ENCODE measurements around the gene ZNF598. TPM values are rescaled to one million over a fixed set of nuclear protein-coding genes. Genes with fewer than 3 reads are reported as not detected.

The ZNF598 gene
- total RNA-seq = 33.5 and 50.3 TPM in 2 replicates
- polyA plus RNA-seq (2012) = 30.8 TPM

DNA sequence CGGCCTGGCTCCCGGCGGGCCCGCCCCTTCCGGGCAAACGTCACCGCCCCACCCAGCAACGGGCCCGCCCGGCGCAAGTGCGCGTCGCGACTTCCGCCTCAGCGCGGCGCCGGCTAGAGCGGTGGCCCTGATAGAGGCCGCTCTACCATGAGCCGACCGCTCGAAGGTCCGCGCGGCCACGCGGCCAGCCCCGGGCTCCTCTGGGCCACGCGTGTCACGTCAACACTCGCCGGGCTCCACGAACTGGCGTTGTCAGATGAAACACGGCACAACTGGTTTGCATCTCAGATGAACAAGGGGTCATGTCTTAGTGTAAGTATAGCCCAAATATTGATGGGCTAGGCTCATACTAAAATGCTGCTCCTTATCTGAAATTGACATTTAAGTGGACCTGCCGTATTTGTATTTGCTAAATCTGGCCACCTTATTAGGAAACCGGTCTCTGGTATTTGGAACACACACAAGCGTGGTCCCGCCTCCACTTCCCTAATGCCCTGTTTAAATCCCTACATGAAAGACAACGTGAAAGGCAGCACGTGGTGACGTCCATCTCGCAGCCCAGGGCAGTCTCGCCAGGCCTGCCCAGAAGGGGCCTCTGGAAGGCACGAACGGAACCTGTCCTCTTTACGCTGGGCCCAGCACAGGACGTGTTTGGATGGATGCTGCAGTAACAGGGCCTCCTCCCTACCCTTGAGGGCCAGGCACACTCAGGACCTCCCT is at the start of gene ZNF598:
TSS of gene ZNF598 (minus strand) at position 31 of the 720 bp plus-strand sequence.
- DNase-seq (ENCODE audit: low read depth) = peak; percentile 91

DNA sequence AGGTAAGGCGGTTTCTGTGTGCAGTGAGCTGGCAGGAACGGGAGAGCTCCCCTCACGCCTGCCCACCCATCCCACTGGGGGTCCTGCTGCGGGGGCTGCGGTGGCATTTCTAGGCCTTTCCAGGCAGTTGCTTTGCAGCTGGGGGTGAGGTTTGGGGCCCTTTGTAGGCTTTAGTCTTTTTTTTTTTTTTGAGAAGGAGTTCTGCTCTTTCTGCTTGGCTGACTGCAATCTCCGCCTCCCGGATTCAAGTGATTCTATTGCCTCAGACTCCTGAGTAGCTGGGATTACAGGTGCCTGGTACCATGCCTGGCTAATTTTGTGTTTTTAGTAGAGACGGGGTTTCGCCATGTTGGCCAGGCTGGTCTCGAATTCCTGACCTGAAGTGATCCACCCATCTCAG is 49.3 kb upstream of the ZNF598 start:
- no peak for DNase-seq (ENCODE audit: low read depth)

DNA sequence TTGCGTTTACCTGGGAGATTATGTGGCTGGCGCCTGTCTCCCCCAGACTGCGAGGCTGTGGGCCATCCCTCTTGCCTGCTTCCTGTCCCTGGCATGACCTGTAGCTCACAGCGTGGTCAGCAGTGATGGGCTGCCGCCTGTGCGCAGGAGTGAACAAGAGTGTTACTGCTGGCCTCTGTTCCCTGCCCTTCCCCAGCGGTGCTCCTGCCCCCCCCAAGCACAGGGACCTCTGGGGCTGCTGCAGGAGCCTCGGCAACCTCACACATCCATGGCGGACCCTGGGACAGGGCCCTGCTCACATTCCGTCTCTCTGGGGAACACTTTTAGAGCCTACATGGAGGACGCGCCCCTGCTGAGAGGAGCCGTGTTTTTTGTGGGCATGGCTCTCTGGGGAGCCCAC is 48.8 kb upstream of the ZNF598 start:
- no peak for DNase-seq (ENCODE audit: low read depth)

DNA sequence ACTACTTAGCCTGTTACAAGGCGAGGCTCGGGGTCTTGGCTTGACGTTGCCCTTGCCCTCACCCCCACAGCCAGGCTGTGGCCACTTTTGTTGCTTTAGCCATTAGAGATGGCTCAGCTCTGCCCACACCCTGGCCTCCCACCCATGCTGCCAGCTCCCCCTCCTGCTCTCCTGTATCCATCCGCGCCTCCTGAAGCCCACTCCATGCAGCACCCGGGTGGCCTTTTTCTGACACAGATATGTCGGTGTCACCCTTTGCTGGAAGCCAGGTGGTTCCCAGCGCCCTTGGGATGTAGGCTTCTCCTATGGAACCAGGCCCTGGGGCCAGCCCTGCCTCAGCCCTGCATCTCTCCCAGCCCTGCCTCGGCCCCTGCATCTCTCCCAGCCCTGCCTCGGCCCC is 47.8 kb upstream of the ZNF598 start:
- DNase-seq (ENCODE audit: low read depth) = no peak

DNA sequence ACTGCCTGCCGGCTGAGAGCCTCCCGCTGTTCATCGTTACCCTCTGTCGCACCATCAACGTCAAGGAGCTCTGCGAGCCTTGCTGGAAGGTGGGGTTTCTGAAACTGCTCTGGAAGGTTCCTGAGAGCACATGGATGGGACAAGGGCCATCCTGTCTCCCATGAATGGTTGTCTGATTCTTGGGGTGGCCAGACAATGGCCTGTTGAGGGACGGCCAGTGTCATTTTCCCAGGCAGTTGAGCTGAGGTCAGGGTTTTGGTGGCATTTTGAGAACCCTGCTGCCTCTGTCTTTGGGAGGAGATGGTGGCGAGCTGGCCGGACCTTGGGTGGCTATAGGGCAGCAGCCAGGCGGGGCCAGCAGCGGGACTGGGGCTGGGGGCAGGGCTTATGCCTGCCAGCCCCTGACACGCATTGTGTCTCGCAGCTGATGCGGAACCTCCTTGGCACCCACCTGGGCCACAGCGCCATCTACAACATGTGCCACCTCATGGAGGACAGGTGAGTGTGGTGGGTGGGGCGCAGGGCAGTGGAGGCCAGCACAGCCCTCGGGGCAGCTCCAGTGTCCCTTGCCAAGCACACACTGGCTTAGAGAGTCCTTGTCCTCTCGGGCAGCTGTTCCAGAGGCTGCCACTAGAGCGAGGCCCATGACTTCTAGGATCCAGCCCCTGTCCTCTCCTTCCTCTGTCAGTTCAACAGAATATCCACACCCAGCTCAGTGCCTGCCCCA is 47.2 kb upstream of the ZNF598 start:
- DNase-seq (ENCODE audit: low read depth) = no peak

DNA sequence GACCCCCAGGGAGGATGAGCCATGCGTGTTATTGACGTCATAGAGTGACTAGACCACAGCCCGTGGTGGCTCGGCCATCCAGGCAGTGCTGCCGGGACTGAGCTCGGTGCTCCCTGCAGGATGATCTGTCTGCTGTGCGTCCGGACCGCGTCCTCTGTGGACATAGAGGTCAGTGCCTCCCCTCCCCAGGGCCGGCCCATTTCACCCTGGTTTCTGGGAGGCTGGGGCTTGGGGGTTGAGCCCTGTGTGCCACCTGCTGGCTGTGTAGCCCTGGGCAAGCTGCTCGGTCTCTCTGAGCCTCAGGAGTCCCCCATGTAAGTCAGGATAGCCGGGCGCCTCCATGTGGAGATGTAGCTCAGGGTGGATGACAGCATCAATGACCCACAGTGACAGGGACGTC is 46.5 kb upstream of the ZNF598 start:
- DNase-seq (ENCODE audit: low read depth) = peak; percentile 18

DNA sequence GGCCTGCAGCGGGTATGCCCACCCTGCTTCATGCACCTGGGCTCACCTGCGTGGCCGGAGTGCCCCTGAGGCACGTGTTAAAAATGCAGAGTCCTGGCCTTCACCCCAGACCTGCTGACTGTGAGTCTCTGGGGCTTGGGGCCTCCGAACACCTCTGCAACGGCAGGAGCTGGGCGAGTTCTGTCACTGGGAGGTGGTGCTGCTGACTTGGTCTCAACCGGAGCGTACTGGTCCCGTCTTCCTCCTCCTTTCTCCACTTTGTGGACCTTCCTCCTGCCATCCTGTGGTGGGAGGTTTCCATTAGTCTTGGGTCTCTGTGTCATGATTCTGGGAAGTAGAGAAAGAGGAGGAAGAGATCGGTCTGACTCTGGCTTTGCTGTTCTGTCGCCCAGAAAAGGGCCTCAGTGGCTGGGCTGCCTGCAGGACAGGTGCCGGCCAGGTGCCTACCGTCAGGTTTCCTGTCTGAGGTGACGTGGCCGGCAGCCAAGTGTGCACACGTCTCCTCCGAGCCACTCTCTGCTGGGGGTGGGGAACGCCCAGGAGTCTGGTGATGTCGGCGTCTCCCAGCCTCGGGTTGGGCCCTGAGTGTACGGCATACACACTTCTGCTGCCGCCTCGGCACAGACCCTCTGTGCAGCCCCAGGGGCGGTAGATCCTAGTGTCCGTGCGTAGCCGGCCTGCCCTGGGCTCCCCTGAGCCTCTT is 45.1 kb upstream of the ZNF598 start:
- no peak for DNase-seq (ENCODE audit: low read depth)

DNA sequence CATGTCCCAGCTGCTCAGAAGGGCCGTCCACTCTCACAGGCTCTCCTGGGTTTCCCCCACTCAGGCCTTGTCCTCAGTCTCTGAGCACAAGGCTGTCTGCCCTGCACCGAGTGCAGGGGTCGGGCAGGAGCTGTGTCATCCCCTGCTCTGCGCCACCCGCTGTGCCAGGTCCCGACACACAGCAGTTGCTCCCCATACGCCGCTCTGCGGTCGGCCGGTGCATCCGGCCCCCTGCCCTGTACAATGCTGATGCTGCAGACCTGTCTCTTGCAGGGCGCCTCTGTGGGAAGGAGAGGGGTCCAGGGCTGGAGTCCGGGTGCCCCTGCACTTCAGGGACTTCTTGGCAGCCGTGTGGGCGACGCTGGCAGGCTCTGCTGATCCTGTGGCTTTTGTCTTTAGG is 44.3 kb upstream of the ZNF598 start:
- DNase-seq (ENCODE audit: low read depth) = no peak

DNA sequence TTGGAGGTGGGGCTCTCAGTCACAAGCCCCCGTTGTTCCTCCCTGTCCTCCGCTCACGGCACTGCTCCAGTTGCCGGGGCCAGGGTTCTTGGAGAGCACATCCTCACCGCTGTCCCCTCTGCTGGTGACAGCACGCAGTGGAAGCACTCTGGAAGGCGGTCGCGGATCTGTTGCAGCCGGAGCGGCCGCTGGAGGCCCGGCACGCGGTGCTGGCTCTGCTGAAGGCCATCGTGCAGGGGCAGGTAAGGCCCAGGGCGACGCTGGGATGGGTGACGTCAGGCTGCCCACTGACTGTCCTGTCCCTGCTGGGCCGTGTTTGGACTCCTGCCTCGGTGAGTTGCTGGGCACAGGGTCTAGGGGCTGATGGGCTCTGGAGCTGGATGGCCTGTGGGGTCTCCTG is 43.6 kb upstream of the ZNF598 start:
- DNase-seq (ENCODE audit: low read depth) = no peak

DNA sequence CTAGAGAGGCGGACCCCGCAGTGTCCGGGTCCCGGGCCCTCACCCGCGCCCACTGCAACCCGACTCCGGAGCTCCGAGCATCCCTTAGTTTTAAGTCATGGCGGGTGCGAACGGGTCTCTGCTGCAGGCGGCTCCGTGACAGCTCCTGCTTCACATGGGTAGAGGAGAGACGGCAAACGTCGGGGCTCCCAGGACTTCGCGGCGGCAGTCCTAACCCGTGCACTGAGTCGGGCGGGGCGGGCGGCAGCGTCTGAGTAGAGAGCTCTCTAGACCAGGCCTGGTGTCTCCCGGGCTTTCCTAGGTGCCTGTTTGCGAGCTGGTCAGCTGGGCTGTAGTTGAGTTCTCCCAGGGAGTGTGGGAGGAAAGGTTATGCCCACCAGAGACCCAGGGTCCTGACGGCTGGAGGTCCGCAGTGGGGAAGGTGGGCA is 38.5 kb upstream of the ZNF598 start:
- DNase-seq (ENCODE audit: low read depth) = no peak

DNA sequence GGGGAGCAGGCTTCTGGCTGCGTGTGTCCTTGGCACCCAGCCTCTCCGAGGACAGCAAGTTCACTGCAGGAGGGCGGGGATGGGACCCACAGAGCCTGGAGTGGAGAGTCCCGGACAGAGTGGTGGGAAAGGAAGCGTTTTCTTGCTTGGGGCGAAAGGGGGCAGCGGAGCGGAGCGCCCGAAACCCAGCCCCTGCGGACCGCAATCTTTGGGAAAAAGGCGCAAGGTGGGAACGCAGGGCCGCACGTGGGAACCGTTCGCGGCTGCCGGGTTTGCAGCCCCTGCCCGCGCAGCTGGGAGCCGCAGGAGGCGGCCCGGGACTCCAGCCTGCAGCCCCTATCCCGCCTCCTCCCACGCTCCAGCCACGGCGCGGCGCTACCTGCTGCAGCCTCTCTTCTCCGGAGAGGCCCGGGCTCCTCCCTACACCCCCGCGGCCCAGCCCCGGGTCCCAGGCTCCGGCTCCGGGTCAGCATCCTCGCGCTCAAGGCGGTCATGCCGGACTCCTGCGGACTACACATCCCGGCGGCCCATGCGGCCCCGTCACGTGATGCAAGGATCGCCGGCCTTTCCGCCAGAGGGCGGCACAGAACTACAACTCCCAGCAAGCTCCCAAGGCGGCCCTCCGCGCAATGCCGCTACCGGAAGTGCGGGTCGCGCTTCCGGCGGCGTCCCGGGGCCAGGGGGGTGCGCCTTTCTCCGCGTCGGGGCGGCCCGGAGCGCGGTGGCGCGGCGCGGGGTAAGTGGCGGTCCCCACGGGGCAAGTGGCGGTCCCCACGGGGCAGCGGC is 37.9 kb upstream of the ZNF598 start, which contains the start of the genes NTHL1 and TSC2:
TSS of gene NTHL1 (minus strand) at position 505 of the 786 bp plus-strand sequence. CDS start at position 494, 11 bp downstream.
TSS of gene TSC2 (plus strand) at position 656 of the 786 bp plus-strand sequence. CDS start 631 bp downstream, outside the sequence.
- DNase-seq (ENCODE audit: low read depth) = peak; percentile 95

DNA sequence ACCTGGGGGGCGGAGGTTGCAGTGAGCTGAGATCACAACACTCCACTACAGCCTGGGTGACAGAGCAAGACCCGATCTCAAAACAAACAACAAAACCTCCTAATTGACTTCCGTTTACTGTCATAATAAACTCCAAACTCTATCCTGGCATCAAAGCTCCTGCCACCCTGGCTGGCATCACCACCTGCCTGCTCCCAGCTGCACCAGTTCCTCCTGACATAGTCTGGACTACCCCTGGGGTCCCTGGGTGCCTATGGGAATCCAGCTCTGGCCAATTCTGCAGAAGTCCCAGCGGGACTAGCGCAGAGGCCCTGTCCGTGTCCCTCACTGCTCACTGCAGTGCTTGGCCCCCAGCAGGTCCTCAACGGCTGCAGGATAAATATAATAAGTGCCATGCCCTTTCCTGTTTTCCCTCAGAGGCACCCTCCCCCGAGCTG is 37.3 kb upstream of the ZNF598 start:
- no peak for DNase-seq (ENCODE audit: low read depth)

DNA sequence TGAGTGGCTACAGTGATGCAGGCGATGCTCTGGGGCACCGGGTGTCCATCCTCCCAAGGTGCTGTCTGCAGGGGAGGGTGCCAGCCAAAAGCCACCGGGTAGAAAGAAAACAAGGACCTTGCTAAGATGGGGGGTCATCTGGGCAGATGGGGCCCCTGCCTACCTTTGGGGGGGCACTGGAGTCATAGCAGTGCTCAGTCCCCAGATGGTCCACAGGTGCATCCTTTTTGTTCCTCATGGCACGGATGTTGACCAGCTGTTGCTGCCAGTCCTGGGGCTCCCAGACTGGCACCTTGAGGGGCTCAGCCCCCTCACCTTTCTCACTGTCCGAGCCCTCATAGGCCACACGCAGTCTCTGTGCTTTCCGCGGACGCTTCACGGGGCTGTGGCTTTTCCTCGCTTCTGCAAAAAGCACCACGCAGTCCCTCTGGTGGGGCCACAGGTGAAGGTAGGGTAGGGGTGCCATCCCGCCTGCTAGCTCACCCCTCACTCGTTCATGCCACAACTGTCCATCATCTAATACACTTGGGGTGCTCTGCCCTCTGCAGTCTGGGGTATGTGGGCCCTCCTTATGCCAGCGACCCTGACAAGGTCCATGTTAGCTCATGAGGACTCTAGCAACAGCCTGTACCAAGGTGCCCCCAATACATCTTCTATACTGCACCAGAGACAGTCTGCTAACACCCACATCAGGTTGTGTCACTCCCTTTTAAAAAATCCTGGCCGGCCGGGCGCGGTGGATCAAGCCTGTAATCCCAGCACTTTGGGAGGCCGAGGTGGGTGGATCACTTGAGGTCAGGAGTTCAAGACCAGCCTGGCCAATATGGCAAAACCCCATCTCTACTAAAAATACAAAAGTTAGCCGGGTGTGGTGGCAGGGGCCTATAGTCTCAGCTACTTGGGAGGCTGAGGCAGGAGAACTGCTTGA is 36.6 kb upstream of the ZNF598 start:
- no peak for DNase-seq (ENCODE audit: low read depth)

DNA sequence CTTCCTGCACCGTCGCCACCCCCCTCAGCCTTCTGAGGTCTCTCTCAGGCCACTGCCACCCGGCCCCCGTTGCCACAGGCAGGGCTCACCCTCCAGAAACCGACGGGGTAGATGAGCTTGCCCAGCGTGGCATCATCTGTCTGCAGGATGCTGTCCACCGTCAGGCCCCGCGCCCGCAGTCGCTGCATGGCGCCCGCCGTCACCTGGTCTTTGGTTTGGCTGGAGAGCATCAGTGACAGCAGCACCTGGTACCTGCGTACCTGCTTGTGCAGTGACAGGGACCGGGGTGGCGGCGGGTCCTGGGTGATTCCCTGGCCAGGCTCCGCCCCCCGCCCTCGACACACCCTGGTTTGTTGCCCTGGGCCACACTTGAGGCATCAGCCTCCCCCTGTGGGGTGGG is 34.9 kb upstream of the ZNF598 start:
- DNase-seq (ENCODE audit: low read depth) = no peak

DNA sequence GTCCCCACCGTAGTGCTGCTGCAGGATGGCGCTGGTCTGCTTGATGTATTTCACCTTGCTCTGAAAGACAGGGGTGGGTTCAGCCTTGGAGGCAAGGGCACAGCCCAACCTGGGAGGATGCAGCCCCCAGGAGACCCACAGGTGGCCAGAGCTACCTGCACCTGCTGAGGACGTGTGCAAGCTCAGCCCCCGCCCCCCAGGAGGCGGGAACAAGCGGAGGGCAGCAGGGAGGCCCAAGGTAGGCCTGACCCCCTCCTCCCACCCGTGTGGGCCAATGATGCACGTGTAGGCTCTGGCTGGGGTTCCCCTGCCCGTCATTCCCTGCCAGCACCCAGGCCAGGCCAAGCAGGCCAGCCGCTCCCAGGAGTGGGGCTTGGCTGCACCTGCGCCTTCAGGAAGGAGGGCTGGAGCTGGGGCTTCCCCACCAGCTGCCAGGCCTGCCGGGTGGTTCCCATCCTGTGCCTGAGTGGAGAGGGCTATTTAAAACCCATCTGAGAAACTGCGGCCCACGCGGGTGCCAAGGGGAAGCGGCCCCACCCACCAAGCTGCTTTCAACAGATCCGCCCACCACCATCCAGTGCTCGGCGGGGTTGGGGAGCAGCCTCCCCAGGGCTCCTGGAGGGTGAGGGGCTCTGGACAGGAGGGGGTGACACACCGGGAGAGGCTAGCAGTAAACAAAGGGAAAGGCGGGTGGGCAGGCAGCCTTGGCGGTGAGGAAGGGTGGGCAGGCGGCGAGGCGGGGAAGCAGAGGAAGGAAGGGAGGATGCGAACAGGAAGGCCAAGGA is 34.2 kb upstream of the ZNF598 start:
- DNase-seq (ENCODE audit: low read depth) = peak; percentile 68

DNA sequence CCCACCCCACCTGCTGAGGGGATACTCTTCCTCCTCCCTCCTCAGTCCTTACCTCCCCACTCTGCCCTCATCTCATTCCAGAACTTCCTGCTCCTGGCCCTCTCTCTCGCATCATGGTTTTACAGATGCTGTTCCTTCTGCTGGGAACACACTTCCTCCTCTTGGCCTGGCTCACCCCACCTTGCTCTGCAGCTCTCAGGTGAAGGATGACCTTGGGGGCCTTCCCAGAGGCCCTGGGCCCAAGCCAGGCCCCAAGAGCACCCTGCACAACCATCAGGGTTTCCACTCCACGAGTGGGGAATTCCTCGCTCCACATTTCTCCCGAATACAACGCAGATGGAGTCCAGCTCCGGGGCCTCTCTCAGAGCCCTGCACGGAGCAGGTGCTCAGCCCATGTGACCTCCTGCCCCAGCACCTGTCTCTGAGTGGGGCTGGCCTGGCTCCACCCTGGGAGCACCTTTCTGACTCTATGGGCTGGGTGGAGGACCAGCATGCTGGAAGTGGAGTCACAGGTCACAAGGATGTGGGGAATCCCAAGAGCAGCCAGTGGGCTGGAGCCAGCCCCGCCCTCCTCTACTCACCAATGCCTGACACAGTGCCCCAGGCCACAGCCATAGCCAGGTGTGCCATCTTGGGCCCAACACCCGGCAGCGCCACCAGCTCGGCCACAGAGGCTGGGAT is 33.5 kb upstream of the ZNF598 start:
- DNase-seq (ENCODE audit: low read depth) = no peak

DNA sequence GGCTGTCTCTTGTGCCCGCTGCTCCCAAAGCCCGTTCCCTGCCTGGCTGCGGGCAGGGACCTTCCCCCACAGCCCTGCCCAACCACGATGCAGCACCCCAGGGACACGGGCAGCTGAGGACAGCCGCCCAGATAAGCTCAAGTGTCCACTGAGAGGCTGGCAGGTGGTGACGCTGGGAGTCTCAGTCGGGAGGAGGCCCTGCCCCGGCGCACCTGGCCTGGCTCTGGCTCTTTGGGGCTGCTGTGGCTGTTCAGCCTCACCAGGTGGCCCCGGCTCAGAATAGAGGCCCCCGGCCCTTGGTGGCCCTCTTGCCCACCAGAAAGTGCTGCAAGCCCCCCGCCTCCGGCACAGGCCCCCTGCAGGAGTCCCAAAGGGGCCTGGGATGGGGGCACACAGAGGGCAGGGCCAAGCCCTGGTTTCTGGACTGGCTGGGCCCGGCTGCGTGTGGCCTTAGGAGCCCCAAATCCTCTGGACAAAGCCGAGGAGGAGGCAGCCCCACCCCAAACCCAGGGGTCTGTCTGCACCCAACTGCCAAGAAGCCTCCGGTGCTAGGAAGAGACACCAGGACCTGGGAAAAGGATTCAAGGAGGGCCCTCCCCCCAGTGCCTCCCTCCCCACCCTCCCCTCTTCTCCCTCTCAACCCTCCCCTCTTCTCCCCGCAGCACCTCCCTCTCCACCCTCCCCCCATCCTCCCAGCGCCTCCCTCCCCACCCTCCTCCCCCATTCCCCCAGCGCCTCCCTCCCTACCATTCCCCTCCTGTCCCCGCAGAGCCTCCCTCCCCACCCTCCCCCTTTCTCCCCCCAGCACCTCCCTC is 32.8 kb upstream of the ZNF598 start:
- peak; percentile 83 for DNase-seq (ENCODE audit: low read depth)
